GDM1 (cell line): ENCODE measurements around the gene PSMC3IP.
A peak's percentile ranks its signal among the peaks of the same experiment; 100 is the strongest.
"Not testable (repeated sequence)": the region's sequence is repeated elsewhere in the genome, so short reads cannot be mapped to it uniquely, and the experiment has no call there.

Experiments used
- DNase-seq: peaks from one replicate; lab custom pipeline; 2025; lab: John Stamatoyannopoulos, UW

Gene PSMC3IP, protein sequence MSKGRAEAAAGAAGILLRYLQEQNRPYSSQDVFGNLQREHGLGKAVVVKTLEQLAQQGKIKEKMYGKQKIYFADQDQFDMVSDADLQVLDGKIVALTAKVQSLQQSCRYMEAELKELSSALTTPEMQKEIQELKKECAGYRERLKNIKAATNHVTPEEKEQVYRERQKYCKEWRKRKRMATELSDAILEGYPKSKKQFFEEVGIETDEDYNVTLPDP

DNA sequence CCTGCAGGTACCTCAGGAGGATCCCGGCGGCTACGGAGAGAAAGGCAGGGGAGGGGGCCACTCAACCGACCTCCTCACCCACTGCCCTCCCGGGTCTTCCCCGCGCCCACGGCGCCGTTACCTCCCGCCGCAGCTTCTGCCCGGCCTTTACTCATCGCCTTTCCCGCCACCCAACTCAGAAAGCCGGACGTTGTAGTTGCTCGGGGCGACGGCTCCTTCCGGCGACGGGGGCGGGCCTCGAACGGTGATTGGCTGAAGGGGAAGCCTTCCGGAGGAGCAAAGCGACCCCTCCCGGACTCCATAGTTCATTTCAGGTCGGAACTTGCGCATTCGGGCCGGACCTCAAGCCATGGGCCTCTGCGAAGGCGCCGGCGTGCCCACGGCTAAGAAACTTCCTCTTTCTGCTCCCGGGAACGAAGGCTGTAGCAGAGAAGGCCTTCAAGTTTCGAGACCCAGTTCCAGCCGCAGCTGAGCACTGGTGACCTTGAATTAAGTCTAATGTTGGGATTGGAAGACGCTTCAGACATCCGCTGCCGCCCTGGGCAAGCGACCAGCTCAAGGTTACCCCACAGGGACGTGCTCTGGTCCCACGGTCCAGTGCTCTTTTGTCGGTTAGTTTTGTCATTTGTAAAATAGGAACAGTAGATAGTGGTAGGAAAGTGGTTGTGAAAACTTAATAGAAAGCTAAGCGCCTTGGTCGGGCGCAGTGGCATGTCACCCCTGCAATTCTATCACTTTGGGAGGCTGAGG lies at the start of gene PSMC3IP:
TSS of gene PSMC3IP (minus strand) at position 198 of the 750 bp plus-strand sequence. CDS start at position 155, 43 bp downstream.
- DNase-seq = peak; percentile 93

DNA sequence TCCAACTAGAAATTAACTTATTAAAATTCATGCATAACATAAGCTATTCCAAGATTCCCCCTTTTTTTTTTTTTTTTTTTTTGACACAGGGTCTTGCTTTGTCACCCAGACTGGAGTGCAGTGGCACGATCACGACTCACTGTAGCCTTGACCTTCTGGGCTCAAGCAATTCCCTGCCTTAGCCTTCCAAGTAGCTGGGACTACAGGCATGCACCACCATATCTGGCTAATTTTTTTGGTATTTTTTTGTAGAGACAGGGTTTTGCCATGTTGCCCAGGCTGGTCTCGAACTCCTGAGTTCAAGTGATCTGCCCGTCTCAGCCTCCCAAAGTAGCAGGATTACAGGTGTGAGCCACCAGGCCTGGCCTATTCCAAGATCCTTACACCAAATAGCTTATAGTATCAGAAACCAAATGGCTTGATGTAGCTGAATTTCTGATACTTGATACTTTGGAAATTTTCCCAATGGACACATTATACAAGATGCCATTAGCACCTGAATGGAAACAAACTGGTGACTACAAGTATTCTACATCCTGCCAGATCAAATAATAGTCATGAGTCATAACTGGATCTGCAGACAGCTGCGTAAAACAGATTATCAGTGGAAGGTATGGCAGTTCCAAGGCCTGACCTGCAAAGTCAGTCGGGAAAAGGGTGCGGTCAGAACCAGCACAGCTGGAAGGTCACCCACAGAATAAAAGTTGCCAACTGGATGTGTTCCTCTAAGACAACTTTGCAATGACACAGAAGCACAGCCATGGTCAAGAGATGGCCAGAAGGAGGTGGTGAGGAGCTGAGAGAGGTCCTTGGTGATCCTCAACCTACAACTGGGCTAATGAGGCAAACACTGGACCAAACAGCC lies 46.4 kb upstream of the PSMC3IP start:
- no peak for DNase-seq

DNA sequence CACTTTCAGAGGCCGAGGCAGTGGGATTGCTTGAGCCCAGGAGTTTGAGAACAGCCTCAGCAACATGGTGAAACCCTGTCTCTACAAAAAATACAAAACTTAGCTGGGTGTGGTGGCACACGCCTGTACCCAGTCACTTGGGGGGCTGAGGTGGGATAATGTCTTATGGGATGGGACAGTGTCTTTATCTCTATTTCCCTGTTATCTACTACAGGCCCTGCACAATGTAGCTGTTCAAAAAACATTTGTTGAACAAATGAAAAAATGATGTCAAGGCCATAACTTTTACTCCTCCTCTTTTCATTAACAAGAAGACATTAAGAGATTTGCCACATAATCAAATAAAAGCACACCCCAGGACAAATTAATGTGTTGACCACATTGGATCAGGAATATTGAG lies 45.7 kb upstream of the PSMC3IP start:
- no peak for DNase-seq

DNA sequence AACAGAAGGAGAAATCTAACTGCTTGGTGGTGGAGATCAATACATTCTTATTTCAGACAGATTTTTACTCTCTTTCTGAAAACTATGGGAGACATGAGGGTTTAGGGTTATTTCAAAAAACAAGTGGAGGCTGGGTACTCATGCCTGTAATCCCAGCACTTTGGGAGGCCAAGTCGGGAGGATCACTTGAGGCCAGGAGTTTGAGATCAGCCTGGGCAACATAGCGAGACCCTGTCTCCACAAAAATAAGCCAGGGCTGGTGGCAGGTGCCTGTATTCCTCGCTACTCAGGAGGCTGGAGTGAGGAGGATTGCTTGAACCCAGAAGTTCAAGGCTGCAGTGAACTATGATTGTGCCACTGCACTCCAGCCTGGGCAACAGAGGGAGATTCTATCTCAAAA lies 44.5 kb upstream of the PSMC3IP start:
- not testable (repeated sequence) for DNase-seq

DNA sequence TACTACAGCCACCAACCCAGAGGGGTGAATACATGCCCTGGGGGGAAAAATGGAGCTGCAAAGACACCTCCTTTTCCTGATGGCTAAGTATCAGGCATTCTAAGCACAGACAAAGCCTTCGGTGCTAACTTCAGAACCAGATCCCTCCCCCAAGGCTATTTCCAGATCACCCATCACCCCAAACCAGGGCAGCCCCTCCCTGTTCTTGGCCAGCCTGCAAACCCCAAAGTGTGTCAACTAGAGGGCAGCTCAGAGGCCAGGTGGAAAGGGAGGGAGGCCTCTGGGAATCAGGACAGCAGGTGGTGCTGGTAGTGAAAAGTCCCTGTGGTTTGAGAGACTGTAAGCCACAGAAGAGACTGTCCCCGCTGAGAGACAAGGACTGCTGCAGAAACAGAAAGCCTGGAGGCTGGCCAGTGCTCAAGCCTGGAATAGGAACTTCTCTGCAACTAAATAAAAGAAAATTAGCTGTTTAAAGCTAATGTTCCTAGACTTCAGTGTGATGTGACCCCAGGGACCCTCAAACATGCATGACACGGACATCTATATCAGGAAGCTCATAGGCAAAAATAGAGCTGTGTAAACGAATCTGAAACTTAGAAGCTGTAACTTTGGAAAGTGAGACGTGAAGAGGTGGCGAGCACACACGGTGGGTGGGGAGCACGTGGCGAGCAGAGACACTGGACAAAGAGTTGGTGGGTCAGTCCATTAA lies 41.1 kb upstream of the PSMC3IP start:
- DNase-seq = no peak

DNA sequence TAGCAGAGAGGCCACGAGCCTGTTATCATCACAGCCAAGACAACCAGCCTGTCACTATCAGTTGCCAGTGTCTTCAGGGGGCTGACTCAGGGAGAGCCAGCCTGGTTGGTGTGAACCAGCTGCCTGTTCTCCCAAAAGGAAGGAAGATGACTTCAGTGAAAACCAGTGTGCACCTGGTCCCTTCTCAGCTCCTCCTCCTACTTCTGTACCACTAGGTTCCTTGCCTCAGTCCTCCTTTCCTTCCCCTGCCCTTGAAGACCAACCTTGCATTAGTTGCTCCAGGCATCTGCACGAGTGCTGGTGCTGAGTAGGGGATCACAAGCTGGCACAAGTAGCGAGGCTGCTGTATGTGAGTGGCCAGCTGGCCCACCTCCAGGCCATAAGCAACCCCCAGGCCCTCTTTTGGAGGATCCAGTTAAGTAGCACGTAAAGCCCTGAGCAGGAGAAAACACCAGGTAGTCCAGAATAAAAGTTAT lies 40.5 kb upstream of the PSMC3IP start:
- DNase-seq = no peak

DNA sequence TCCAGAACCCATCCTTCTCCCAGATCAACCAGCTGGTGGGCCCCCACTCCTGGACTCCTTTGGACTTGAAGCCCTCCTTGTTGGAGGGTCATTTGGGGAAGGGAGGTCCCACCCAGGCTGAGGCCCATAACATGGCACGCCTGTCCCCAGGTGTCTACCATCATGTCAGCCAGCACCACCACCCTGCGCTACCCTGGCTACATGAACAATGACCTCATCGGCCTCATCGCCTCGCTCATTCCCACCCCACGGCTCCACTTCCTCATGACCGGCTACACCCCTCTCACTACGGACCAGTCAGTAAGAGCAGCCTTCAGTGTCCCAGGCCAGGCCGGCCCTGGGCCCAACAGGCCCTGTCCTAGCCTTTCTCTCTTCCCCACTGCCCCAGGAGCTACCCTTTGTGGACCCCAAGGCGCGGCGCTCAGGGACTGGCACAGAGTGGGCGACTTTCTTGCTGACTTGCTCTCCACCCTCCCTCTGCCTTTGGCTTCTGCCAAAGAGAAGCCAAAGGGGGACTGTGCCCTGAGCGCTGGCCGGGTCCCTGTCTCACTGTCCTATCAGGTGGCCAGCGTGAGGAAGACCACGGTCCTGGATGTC lies 36.3 kb upstream of the PSMC3IP start:
- no peak for DNase-seq

DNA sequence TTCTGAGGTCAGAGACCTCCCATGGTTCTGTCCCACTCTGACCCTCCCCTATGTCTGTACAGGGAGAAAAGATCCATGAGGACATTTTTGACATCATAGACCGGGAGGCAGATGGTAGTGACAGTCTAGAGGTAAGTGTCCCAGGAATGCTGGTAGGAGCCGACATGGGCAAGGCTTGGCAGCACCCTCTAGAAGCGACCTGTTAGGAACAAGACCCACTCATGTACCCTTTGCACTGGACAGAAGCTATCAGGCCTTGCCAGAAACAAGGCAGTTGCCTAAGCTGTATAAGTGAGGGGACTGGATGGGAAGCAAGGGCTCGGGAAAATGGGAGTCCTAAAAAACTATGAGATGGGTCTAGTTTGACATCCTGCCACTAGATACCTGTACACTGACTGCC lies 34.5 kb upstream of the PSMC3IP start:
- no peak for DNase-seq

DNA sequence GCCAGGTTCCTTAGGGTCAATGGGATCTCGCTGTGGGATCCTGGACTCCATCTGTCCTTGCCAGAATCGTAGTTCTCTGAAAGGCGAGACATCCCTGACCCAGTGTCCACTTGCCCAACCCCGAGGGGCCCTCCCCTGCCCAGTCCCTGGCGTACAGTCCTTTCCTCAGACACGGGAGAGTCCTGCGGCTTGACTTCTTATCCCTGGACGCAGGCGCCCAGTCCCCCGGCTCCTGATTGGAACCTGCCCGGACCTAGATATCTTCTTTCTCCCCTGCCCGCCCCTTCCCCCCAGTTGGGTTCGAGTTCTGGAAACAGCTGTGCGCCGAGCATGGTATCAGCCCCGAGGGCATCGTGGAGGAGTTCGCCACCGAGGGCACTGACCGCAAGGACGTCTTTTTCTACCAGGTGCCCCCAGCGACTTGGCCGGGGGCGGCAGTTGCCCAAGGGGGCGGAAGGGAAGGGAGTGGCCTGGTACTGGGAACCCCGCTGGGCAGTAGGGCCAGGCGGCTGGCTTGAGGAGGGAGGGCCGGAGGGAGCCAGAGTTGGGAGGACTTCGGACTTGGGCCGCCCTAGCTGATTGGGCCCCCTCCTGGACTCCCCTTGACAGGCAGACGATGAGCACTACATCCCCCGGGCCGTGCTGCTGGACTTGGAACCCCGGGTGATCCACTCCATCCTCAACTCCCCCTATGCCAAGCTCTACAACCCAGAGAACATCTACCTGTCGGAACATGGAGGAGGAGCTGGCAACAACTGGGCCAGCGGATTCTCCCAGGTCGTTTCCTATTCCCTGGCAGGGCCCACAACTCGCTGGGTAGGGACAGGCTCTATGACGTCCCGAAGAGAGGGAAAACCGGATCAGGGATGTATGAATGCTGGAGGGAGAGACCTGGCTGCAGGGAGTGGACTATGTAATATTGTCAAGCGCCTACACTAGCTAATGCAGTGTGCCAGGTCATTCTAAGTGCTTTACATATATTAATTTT lies 32.6 kb upstream of the PSMC3IP start:
- not testable (repeated sequence) for DNase-seq

DNA sequence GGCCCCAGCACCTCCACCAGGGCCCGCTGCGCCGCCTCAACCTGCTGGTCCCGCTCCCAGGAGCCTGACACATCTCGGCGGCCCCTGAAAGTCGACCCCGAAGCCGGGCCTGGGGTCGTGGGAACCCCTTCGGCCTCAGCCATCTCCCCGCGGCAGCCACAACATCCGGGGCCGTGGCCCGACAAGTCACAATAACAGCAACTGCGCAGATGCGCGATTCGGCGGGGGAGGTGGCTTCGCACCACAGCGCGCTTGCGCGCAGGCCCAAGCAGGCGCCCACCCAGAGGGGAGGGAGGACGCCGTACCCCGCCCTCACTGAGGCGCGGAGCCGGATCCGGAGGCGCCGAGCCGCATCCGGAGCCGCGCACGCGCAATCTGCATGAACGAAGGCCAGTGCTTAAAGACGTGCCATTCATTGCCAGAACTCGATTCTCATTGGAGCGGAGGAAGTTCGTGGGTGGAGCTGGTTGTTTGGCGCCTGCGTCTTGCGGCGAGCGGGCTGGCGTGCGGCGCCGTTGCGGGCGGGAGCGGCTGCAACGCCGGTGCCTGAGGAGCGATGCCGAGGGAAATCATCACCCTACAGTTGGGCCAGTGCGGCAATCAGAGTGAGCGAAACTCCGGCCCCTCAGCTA lies 31.8 kb upstream of the PSMC3IP start, which contains the start of the genes RETREG3 and TUBG1:
TSS of gene RETREG3 (minus strand) at position 193 of the 632 bp plus-strand sequence. CDS start at position 143, 50 bp downstream.
TSS of gene TUBG1 (plus strand) at position 502 of the 632 bp plus-strand sequence. CDS start at position 557, 55 bp downstream.
- DNase-seq = peak; percentile 99

DNA sequence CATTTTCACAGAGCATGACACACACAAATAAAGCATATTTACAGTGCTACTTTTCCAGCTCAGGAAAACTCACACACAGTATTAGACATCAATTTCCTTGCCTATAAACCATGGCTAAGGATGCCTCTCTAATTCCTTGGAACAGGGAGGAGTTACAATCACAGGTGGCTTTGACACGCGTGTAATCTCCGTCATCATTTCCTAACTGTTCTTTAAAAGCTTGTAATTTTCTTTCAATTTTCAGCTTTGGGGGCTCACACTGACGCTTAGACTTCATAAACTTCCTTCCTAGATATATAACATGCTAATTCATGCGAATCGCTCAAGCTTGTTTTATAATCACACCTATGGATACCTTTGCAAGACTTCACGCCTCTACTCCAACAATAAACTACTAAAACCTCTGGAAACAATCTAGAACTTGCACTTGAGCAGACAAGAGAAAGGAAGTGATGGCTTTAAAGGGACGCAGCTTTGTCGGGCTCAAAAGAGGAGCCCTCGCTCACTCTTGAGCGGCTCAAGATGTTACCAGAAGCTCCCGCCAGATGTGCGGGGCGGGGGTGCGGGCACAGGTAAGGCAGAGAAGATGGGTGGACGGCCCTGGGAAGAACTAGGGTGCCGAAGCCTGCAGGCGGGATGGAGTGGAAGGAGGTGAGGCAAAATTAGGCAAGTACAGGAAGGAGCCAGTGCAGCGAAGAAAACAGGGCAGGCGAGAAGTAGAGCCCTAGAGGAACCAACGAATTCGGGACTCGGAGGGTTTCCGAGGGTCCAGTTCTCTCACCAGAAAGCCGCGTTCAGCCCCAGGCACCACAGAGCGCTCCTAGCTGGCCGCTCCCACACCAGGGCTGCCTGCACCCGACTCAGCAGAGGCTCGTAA lies 31.0 kb upstream of the PSMC3IP start:
- no peak for DNase-seq

DNA sequence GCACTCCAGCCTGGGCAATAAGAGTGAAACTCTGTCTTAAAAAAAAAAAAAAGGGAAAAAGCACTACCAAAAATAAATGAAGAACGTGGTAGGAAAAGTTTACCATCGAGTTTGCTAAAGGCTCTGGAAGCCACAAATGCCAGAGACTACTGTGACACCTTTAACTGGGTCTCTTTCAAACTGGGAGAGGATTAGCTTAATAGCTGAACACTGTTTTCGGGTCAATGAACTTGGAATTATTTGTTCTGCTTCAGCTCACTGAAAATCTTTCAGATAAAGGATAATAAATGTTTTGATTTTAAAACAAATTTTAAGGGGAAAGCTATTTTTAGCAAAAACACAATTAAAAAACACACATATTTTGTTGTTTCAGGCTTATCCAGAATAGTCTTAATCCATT lies 30.2 kb upstream of the PSMC3IP start:
- no peak for DNase-seq

DNA sequence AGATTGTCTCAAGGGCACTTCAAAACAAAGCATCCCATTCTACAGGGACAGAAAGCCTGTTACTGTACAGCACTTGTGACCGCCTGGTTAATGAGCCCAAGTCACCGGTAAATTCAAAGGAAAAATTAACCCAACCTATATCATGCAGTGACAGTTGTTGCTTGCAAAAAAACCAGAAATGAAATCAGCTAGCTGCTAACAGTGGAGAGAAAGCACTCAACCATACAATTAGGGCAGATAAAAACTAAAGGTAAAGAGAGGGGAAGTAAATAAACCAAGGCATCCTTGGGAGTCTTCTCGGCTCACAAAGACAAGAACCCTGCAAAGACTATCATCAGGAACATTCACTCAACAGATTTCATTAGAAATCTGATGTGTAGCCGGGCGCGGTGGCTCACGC lies 25.8 kb upstream of the PSMC3IP start:
- no peak for DNase-seq

DNA sequence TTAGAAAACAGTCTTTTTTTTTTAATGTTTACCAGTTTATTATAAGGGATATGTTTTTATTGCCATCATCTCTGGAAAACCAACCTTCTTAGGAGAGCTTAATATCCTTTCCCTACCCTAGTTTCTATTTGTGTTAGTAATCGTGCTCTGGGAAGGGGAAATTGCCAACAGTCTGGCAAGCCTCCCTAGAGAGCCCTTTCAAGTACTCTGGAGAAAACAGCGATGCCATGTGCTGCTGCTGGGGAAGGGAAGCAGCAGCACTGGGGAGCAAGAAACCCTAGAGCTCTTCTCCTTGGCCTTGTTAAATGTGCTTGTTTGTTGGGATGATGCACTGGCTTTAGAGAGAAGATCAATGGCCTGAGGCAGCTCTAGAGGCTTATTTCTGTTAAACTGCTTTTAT lies 21.4 kb upstream of the PSMC3IP start:
- DNase-seq = no peak

DNA sequence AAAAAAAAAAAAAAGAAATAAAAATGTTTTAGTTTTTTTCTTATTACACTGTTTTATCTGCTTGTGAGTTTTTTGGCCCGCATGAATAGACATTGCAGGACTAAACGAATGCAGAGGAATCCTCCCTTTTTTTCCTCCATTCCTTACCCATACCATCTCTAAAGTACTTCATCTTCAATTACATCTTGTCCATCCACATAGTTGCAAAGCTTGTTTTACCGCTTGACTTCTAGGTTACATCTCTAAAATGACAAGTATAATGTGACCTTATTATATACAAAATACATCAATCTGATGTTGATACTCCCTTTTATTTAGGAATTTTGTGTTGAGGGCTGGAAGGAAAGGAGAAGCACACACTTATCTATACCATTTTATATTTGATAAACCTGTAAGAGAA lies 18.9 kb upstream of the PSMC3IP start:
- no peak for DNase-seq

DNA sequence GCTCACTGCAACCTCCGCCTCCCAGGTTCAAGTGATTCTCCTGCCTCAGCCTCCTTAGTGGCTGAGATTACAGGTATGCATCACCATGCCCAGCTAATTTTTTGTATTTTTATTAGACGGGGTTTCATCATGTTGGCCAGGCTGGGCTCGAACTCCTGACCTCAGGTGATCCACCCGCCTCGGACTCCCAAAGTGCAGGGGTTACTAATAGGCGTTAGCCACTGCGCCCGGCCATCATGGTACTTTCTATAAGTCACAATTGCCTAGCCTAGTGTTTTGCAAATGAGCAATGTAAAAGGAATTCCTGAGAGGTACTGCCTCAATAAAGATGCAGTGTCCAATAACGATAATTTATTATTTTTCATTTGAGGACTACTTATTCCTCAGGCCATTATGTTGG lies 13.9 kb upstream of the PSMC3IP start:
- no peak for DNase-seq

DNA sequence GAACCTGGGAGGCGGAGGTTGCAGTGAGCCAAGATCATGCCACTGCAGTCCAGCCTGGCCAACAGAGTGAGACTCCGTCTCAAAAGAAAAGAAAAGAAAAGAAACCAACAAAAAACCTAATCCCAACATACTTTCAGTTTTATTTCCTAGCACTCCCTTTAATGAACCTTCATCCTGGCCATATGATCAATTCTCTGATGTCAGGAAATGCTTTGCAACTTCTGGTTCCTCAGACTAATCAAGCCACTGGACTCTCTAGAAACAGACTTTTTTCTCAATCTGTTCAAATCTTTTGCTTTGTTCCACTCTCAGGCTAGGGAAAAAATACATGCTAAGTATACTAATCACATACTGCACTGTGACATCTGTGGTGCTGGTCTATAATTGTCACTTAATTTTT lies 13.4 kb upstream of the PSMC3IP start:
- no peak for DNase-seq

DNA sequence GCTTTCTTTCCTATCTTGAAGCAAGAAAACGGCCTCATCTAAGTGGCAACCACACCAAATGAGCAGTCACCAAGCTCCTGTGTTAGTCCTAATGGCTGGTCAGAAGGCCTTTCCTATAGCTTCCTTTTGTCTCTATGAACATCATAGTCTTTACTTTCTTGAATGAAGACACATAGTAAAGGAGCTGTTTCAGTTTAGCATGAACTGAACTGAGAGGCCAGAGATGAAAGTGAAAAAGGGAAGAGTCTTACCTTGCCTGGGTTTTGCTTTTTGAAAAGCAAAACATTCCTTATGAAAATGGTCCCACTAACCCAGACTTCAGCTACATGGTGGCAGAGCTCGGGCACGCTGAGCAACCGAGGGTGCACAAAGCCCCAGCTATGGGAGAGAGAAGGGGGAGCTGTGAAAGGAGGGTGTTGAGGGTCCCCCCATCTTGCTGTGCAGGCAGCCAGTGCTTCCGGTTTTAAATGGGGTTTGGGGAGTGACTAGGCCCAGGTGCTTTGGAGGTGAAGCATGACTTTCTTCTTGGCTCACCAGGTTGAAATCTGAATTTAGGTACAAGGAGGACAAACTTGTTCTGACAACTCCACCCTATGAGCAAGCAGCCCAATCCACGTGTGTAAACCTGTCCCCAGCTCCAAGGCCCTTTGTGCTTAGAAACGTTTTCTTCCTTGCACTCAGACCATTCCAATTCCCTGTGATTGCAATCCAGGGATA lies 9.1 kb upstream of the PSMC3IP start:
- DNase-seq = no peak
